Measurements from ENCODE around the gene INHA.

The INHA gene

DNA sequence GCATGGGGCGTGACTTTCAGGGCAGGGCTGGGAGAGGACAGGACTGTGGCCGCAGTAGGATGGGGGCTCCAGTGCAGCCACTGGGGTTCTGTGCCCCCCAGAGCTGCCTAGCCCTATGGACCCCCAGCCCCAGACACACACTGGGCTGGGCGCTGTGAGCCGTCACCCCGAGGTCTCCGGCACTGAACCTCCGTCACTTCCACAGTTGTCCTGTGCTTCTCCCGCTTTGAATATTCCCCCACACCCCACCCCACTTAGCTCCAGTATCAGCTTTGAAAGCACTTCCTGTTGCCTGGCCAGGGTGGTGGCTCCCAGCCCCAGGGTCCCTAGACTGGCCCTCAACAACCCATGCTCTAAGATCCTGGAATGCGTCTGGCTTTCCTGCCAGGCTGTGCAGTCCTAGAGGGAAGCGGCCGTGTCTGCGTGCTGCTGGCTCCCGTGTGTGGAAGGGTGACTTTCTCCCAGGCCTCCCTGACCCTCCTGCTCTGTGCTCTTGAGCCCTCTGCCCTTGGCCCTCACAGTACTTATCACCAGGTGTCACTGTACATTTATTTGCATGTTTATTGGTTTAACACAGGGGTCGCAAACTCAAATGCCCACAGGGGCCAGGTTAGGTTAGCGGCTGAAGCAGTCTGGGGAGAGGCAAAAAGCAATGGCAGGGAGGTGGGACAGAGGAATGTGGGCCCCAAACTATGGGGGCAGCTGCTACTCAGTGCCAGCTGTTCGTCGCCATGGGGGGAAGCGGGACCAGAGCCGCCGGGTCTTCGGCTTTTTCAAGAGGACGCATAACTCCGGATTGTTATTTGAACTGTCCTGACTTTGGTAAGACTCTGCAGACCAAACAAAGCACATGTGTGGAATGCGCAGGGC, 10.7 kb upstream of the INHA start:
- Histone ChIP-seq H3K4me3 (ENCODE audit: low read depth in 1 of 2, low read length in 1 of 2) (no peak overlapping the region), H3K36me3 (no peaks in the 10 kb centered on the region)

DNA sequence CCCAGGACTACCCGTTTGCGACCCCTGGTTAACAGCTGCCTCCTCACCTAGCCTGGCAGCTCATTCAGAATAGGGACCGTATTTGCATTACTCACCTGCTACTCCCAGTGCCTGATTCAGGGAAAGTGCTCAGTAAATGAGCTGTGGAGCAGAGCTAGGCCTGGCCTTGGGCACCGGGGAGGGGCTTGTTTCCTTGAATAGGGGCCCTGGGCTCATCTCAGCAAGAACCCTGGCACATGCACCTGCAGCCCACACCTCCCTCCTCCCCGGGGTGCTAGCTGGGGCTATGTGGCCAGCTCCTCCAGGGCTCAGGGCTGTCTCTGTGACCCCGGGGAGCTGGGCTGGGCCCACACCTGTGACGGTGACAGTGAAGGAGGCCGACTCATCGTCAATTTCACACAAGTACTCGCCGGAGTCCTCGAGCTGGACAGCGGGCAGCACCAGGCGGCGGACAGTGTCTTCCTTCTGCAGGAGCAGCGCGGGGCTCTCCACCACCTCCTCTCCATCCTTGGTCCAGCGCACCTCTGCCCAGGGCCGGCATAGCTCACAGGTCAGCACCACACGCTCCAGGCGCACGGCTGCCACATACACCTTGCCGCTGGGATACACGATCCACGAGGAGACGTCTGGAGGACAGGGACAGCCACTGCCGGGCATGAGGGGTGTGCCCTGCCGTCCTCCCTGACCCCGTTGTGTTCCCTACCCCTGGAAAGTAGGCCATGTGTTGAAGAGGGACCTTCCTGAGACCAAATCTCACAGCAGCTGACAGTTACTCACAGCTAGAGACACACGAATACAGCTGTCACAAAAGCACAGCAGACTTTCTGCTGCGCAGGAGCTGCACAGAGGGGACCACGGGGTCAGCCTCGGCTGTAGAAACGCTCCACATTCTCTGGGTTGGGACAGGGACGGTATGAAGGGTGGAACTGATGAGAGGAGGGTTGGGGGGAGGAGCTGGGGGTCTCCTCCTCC, 9.8 kb upstream of the INHA start:
- Histone ChIP-seq H3K4me3 (ENCODE audit: low read depth in 1 of 2, low read length in 1 of 2) (no peak overlapping the region), H3K27ac (no peak overlapping the region), H3K4me1 (ENCODE audit: control insufficient read depth in 1 of 2, insufficient read depth in 1 of 2, low read depth in 1 of 2, low read length in 1 of 2) (no peaks in the 10 kb centered on the region), H3K36me3 (no peaks in the 10 kb centered on the region), H3K27me3 (peaks cover 7% of the 10 kb centered on the region), H3K9me3 (no peaks in the 10 kb centered on the region)
- TF ChIP-seq, protein P1, sequence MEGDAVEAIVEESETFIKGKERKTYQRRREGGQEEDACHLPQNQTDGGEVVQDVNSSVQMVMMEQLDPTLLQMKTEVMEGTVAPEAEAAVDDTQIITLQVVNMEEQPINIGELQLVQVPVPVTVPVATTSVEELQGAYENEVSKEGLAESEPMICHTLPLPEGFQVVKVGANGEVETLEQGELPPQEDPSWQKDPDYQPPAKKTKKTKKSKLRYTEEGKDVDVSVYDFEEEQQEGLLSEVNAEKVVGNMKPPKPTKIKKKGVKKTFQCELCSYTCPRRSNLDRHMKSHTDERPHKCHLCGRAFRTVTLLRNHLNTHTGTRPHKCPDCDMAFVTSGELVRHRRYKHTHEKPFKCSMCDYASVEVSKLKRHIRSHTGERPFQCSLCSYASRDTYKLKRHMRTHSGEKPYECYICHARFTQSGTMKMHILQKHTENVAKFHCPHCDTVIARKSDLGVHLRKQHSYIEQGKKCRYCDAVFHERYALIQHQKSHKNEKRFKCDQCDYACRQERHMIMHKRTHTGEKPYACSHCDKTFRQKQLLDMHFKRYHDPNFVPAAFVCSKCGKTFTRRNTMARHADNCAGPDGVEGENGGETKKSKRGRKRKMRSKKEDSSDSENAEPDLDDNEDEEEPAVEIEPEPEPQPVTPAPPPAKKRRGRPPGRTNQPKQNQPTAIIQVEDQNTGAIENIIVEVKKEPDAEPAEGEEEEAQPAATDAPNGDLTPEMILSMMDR (IDR thresholded peaks at IDR 0.05): no peak

More for the DNA sequence above, 10.7 kb upstream of the INHA start:
- Histone ChIP-seq H3K27me3 (peaks cover 5% of the 10 kb centered on the region), H3K9me3 (no peaks in the 10 kb centered on the region), H3K27ac (no peak overlapping the region), H3K4me1 (ENCODE audit: control insufficient read depth in 1 of 2, insufficient read depth in 1 of 2, low read depth in 1 of 2, low read length in 1 of 2) (no peaks in the 10 kb centered on the region)
- TF ChIP-seq, protein P1 (IDR thresholded peaks at IDR 0.05): no peak

DNA sequence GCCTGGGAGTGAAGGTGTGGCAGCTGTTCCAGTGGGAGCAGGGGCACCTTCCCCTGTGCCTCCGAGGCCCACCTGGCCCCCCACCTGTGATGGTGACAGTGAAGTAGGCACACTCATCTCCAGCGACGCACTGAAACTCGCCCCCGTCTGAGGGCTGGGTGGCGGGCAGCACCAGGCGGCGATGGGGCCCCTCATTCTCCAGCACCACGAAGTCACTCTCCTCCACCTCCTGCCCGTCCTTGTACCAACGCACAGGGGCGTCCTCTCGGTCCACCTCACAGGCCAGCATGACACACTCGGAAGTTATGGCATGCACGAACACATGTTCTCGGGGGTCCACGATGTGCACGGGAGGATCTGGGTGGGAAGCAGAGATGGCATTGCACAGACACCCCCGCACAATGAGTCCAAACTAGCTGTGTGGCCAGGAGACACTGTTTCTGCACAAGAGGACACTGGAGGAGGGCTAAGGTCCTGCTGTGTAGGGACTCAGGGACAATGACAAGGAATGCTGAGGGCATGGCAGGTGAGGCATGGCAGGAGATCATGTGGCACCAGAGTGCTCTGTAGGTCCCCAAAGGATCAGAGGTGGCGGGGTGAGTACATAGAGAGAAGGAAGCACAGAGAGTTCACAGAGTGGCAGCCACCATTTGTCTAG, 8.7 kb upstream of the INHA start:
- H3K4me1 ChIP-seq (ENCODE audit: control insufficient read depth in 1 of 2, insufficient read depth in 1 of 2, low read depth in 1 of 2, low read length in 1 of 2): no peaks in the 10 kb centered on the region
- TF ChIP-seq, protein P1 (IDR thresholded peaks at IDR 0.05): no peak
- H3K36me3 ChIP-seq: no peaks in the 10 kb centered on the region

DNA sequence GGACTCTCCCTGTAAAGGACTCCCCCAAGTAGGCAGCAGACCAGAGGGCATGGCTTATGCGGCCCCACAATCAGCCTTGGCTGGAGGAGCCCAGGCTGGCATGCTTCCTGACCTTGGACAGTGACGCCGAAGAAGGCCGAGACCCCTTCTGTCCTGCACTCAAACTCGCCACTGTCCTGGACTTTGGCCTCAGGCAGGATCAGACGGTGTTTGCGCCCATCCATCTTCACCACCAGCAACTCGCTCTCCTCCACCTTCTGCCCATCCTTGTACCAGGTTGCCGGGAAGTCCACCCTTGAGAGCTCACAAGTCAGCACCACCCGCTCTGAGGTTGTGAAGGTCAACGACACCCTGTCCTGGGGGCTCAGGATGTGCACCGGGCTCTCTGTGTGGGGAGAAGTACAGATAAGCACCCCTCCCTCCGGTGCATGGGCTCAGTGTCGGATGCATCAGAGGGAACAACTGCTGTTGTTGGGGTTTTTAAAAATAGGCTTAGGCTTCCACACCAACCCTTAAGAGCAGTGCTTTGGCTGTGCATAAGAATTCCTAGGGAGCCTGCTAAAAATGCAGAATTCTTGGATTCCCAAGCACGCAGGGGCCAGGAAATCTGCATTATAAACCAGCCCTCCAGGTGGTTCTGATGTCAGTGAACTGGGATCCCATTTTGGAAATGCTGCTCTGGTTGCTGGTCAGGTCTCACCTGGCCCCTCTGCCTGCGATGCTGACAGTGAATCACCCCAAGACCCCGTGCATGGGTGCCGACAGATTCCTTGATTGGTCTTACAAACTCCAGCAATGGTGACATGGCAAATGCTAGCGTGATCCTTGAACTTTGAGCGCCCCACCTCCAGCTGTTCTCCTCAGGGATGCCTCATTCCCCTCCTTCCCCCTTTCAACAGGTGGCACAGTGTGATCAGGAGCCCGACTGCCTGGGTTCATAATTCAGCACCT, 6.7 kb upstream of the INHA start:
- no peaks in the 10 kb centered on the region for H3K36me3 ChIP-seq
- H3K4me1 ChIP-seq (ENCODE audit: control insufficient read depth in 1 of 2, insufficient read depth in 1 of 2, low read depth in 1 of 2, low read length in 1 of 2): no peaks in the 10 kb centered on the region
- no peaks in the 10 kb centered on the region for H3K9me3 ChIP-seq
- no peak overlapping the region for H3K27ac ChIP-seq
- H3K27me3 ChIP-seq: peaks cover 37% of the 10 kb centered on the region
- no peak overlapping the region for H3K4me3 ChIP-seq (ENCODE audit: low read depth in 1 of 2, low read length in 1 of 2)
- TF ChIP-seq, protein P1 (IDR thresholded peaks at IDR 0.05): no peak

More for the DNA sequence above, 8.7 kb upstream of the INHA start:
- Histone ChIP-seq H3K4me3 (ENCODE audit: low read depth in 1 of 2, low read length in 1 of 2) (no peak overlapping the region), H3K27me3 (peaks cover 17% of the 10 kb centered on the region), H3K9me3 (no peaks in the 10 kb centered on the region), H3K27ac (no peak overlapping the region)
